HG03439 (cell line): ENCODE measurements around the gene BMP7.
"Not testable (repeated sequence)": the region's sequence is repeated elsewhere in the genome, so short reads cannot be mapped to it uniquely, and the experiment has no call there.

ENCODE experiments used
- ATAC-seq: cut with Tn5 transposase; IDR thresholded peaks from one replicate; pipeline ENCODE4 v1.9.1; 2021; ENCODE audit warnings: mild to moderate bottlenecking, moderate library complexity; ENCODE audit not compliant: unreplicated experiment

The BMP7 gene

DNA sequence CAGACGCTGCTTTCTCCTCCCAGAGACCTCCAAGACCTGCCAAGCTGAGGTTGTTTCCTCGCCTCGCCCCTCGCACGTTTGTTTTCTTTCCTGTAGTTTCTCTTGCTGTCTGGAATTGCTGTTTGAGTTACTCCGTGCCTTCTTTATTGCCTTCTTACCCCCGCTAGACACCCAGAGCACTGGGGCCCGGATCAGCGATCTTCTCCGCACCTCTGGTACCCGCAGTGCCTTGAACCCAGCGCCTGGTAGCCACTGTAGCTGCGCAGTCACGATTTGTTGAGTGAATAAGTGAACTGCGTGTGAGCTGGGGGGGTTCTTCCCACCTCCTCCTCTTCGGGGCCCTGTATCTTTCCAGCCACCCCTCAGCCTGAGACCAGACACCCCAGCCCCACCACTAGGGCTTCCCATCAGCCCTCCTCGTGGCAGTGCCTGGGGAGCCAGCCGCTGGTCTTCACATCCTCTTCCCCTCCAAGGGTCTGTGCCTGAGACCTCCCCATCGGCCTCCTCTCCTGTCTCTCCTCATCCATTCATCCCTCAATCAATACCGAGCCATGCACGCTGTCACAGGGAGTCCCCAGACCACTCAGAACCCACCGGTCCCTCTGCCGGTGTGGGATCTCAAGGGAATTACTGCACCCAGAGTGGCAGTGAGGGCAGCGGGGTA, 849 bp upstream of the BMP7 start:
- no peak for ATAC-seq

DNA sequence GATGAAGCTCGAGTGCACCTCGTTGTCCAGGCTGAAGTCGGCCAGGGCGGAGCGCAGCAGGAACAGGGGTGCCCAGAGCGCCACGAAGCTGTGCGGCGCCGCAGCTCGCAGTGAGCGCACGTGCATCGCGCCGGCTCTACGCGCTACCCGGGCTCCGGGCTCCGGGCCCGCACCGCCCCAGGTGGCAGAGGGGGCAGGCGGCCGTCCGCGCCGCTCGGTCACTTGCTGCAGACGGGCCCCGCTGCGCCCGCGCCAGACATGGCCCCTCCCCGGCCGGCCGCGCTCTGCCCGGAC, 497 bp downstream of the BMP7 start:
- no peak for ATAC-seq

DNA sequence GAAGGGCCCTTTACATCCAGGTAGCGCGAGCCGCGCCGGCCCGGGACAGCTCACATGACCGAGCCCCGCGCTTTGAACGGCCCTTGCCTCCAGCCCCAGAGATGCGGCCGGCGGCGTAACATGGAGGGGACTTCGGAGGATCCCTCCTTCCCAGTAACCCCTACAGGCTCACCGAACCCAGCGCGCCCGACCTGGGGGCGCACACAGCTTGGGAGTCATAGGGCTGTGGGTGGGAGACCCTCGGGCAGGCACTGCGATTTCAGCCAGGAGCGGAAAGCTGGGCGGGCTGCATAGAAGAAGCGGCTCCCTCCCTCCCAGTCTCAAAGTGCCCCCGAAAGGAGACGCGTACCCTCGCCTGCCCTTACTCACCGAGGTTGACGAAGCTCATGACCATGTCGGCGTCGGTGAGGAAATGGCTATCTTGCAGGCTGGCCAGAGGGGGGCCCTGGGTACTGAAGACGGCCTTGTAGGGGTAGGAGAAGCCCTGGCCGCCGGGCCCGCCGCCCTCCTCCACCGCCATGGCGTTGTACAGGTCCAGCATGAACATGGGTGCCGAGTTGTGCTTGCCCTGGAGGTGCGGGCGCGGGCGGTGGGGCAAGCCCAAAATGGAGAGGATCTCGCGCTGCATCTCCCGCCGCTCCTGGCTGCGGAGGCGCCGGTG, 975 bp downstream of the BMP7 start:
- no peak for ATAC-seq

DNA sequence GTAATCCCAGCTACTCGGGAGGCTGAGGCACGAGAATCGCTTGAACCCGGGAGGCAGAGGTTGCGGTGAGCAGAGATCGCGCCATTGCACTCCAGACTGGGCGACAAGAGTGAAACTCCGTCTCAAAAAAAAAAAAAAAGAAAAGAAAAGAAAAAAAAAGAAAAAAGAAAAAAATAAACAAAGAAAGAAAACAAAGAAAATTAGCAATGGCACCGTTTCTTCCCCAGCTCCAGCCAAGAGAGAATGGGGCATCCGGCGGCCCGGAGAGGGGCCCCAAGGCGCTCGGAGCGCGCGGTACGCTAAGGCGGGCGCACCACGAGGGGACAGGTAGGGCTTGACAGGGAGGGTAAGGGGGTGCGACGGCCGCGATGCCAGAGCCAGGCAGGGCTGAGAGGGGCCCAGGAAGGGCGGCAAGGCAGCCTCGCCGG, 1.5 kb downstream of the BMP7 start:
- not testable (repeated sequence) for ATAC-seq

DNA sequence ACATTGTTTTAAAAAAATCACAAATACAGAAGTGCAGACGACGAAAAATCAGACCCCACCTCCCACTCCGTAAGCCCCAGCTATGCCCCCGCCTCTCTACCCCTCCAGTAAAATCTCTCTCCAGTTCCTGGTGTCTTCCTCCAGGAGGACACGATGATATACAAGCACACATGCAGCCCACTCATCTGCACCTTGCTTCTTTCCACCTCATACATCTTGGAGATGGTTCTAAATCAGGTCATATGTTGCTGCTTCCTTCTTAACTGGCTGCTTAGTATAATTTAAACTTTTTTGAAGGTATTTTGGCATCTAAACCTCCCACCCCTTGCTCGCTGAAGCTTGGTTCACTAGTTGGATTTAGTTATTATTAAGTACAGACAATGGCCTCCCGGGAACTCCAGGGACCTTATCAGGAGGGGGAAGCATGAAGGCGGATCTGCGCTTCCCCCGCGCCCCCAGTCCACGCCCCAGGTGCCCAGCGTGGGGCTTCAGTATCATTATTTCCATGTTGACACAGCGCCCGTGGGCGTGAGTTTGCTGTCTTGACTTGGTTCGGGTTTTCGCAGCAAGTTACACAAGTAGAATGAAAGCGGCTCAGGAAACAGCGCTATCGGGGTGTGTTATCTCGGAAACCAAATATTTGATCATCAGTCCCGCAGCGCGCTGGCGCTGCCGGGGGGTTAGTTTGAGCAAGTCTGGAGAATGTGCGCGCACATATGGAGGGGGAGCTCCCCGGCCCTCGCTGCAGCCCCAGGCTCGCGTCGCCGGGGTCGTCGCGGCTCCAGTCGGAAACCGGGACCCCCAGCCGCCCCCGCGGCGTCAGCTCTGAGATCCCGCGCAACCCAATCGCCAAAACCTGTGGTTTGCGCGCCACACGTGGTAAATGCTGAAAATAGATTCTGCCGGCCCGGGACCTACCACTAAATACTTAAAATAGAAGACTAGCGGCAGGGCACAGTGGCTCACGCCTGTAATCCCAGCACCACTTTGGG, 2.3 kb downstream of the BMP7 start:
- no peak for ATAC-seq

DNA sequence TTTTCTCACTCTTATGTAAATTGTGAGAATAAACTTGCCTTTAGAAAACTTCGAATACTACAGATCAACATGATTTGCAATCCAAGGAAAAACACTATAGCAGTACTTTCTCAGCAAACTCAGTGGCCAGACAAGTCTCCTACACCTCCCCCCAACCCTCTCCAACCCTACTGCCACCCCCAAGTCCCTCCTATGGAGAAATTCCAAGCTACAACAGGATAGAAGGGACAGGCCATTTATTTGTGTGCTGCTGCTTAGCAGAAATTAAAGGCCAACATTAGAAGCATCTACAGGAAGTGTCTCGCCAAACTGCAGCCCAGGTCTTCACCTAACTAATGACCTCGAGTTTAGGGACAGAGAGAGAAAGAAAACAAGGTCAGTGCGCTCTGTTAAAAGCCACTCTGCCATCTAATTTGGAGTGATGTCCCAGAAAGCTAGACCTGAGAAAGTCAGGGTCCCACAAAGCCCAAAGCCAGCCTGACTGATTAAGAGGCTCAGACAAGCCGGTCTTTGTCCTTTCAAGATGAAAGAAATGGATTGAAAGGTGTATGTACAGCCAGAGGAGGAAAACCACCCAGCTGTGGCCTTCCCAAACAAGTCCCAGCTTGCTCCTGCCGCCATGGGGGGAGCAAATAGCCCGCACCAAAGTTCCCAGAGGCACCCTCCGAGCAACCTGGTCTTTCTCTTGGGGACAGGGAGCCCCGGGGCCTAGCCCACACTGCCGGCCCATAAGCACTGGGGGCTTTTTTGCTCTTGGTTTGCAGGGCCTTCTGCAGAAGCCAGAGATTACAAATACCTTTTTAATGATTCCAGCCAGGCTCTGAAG, 3.4 kb downstream of the BMP7 start:
- ATAC-seq = no peak

DNA sequence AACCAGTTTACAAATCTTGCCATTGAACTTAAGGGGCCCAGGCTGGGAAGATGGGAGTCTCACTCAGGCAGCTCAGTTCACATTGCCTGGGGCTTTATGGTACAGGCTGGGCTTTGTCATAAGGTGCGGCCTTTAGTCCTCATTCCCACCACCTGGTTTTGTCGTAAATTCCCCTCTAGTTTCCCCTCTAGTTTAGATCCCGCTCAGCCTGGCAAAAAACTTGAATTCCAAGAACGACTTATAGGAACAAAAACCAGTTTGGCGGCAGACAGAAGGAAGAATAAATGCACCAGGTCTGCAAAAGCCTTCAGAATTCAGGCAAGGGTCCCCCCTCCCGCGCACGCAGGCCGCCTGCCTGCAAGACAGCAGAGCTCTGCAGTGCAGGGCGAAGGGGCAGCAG, 4.1 kb downstream of the BMP7 start:
- no peak for ATAC-seq

DNA sequence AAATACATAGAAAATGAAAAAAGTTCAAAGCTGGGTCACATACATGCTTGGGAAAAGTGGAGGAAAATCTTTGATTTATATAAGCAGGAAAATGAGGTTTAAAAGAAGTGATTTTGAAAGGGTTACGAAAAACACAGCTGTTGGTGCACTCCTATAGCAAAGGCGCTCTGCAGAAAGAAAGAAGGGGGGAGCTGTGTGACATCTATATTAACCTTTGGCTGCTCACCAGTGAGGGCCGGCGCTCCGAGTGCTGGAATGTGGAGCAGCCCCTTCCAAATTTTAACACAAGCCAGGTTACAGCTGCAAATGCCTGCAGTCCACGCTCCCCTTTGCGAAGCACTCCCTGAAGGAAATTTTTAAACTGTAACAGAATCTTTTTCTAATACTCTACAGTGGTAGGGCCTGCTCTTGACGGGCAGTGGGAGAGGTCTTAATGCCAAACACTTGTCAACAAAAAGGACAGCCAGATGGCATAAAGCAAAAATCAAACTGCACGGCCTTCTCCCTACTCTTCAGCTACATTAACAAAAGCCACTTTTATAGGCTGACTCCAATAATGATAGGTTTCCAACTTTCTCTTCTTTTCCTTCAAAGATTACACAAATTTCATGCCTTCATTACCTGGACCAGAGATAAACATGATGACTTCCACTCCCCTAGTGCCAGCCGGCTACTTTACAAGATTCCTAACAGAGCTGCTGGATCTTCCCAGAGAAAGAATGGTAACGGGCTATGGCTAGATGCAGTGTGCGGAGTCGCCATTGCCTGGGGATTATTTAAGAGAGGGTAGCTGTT, 4.8 kb downstream of the BMP7 start:
- no peak for ATAC-seq

DNA sequence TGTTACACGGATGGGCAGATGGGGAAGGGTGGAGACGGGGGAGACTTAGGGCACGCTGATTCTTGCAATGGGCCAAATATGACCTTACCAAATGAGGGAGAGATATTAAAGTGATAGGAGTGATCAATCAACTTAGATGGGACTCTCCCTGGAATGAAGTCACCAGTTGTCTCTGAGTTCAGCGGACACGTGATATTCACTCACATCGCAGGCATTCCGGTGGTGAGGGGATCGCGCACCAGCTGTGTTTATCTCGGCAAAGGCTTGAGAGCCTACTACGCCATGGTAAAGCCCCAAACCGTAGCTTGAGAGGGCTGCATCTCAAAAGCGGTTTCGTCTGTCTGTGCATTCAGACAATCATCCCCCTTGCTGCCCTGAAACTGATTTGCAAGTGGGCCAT, 5.5 kb downstream of the BMP7 start:
- ATAC-seq = no peak

DNA sequence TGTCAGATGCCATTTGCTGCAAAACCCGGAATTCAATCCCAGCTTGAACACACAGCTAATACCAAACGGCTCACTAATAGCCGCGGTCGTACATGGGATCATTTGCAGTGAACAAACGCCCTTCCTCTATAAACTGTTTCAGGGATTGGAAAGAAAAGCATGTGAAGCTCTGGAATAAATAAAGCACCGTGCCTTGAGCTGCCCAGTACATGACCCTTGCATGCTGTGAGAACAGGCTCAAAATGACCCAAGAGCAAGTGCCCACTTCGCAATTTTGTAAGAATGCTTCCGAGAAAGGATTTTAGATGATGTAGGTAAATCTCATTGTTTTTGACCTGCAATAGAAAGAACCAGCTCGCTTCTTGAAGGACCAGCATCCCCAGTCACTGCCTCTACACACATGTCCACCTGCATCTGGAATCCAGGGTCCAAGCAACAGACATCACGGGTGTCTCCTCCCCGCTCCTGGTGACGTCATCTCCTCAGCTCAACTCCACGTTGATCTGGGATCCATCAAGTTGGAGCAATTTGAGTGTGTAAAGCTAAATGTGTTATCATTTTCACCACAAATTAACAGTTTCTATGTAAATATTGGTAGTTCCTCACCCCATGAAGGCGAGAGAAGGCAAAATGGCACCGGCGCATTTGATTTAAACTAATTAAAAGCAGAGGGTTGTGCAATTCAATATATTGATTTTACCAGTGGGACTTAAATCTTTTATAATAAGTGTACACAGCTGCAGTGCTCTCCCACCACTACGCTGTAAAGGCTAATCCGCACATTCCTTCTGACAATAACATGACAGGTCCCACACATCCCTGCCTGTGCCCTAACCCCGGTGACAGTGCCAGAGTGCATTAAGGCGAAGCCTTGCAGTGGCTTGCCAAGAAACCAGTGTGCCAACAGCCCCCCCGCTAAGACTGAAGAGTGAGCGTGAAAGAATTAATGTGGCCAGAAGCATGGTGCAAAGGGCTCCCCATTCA, 6.2 kb downstream of the BMP7 start:
- ATAC-seq = no peak

DNA sequence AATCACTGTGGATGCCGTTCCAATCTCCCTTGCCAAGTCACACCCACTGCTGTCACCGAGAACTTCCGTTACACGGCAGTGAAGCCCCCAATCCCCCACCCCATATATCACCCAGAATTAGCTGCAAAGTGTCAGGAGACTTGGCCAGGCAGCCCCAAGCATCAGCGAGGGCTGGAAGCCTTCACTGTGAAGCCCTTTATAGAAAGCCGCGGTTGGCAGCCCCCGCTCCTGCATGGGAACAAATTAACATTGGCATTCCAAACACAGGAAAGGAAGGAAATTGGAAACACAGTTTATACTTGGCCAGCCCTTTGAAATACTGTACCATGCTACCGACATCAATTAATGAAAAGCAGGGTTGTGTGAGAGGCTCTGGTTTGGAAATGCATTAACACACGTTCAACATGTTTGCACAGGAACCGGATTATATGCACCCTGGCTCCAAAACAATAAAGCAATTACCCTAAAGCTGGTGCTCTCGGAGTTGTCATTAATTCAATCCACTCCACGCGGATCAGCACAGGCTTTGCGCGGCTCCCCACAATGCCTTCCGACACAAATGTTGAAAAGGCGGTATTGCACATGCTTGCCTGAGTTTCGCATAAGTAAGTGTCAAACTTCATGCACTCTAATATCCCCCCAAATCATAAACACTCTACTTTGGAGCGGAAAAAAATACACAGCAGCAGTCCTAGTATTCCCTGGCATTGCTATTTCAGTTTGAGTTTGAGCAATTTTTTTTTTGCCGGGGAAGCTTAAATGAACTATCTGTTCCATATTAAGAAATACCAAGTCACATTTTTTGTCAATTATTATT, 7.1 kb downstream of the BMP7 start:
- no peak for ATAC-seq

DNA sequence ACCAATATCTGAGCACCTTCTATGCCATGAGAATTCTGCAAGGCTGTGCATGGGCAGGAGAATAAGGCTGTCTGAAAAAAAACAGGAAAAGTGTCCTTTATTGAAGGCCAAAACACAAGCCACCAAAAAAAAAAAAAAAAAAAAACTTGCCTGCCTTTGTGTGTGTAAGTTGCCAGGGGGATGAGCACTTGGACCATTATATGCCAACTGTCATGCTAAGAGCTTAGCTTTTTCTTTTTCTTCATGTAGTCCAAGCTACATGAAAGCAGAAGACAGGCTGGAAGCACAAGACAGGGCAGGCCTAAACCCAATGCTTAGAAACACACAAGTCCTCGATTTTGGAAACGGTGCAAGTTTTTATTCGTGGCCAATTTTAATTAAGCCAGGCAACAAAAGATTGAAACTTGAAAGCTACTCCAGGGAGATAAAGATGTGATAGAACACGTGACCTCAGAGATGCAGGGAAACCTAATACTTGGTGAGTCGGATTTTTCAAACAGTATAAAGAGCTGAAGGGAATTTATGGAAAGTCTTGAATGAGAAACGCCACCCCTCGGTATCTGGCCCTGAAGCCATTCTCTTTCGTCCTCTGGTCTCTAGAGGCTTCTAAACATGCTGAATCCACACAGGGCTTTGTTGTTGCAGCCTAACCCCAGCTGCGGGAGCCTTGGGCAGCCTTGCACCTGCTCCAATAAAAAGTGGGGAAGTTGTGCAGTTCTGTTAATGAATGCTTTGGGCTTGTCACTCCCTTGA, 8.6 kb downstream of the BMP7 start:
- ATAC-seq = no peak

DNA sequence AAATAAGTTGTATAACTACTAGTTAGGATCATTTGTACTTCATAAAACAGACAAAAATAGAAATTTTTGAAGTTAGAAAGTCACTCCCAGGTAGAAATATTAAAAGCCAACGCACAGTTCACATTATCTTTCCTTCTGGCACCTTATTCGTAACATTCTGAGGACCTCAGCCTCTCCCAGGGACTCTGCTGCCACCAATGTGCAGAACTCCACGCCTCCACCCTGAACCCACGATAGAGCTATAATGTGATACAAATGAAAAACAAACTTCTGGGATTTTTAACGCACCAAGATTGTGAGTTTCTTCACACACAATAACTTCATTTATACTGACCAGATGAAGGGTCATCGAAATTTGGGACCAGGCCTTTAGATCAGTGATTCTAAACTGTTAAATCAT, 9.5 kb downstream of the BMP7 start:
- no peak for ATAC-seq

DNA sequence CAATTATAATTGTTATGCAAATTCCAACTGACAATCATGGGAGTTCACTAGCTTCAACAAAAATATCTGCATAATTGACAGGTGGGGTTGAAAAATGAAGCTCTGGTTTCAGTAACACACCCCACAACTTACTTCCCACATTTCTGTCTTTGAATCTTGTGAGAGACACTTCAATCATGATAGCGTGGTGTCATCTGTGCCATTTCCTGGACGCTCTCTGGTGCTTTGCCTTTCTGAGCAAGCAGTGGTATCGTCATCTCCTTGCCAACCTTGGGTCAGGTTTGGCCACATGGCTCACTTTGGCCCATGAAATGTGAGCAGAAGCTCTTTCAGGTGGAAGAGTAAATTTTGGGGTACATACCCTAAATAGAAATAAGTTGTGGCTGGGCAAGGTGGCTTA, 10.2 kb downstream of the BMP7 start:
- ATAC-seq = no peak

DNA sequence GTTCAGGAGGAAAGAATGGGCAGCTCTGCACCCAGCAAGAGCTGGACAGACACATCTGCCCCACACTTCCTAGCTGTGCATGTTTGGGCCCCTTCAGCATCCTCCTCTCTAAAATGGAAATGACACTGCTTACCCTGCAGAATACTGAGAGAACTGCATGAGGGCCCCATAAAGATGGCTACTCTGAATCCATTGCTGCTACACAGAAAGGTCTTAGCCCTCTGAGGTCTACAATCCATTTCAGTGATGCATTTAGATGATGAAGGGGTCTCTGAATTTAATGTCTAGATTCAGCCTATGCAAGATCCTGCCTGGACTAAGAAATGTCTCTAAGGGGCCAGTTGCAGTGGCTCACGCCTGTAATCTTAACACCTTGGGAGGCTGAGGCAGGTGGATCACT, 11.3 kb downstream of the BMP7 start:
- ATAC-seq = no peak

DNA sequence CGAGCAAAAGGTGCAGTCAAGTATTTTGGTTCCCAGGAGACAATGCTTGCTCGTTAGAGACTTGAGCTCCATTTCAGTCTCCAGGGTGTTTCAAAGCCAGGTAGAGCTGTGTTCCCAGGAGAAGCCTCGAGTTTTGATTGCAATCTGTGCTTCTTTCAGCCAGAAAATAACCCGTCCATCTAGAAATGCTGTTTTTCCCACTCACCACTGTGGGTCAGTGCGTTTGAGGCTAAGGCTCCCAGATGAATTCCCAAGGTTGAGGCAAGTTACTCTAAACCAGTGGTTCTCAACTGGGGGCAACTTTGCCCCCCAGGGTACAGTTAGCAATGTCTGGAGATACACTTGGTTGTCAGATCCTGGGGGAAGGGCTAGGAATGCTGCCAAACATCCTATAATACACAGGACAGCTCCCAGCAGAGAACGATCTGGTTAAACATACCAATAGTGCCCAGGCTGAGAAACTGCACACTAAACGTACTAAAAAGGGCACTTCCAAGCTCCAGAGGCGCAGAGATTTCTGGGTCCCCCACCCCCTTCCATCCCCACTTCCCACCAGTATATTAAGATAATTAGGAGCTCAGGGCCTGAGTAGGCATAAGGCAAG, 13.8 kb downstream of the BMP7 start:
- ATAC-seq = no peak

DNA sequence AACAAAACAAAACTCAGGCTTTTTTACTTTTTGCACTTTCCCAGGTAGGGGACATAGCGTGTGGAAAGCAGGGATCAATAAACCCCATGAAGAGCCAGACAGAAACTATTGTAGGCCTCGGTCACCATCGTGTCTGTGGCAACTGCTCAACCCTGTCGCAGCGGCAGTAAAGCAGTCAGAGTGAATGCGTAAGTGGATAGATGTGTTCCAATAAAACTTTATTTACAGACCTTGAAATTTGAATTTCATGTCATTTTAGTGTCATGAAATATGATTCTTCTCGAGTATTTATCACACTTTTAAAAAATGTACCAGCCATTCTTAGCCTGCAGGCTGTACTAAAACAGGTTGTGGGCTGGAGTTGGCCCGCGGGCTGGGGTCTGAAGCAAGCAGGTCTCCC, 14.5 kb downstream of the BMP7 start:
- ATAC-seq = no peak
